Panc1 (cell line): Measurements from ENCODE around the gene SUGCT.

Experiments
- CTCF ChIP-seq: fragments of 450-650 bp; IDR thresholded peaks from 2 replicates; pipeline ENCODE4 v1.5.1; 2017; ENCODE audit warnings: mild to moderate bottlenecking
- REST ChIP-seq, 2 experiments: IDR thresholded peaks; 2 replicates each; pipeline ENCODE4 v1.6.1; 2011 to 2012; ENCODE audit warnings: low read depth in 2 of 2, control low read depth in 1 of 2, low read length in 1 of 2, mild to moderate bottlenecking in 1 of 2, moderate library complexity in 1 of 2; ENCODE audit not compliant: insufficient read depth in 1 of 2

GRCh38 chr7:40786909-40787308 is 652.1 kb downstream of the SUGCT start:
- TF ChIP-seq REST (IDR thresholded peaks at IDR 0.05; ENCODE audit: insufficient read depth in 1 of 2, low read depth in 2 of 2, low read length in 1 of 2) (no peak), CTCF (no peak)
